HUES48 (cell line): ENCODE data around the gene ZNF415.
"Not testable (repeated sequence)": the region's sequence is repeated elsewhere in the genome, so short reads cannot be mapped to it uniquely, and the experiment has no call there.

Experiments
- H3K27ac ChIP-seq: one replicate; pipeline ENCODE4 v1.7.0; 2013; ENCODE audit warnings: low read depth, low read length, inconsistent platforms
- H3K27me3 ChIP-seq: 2 replicates; pipeline ENCODE4 v1.6.1; 2013; ENCODE audit warnings: mild to moderate bottlenecking, low read length; ENCODE audit not compliant: control insufficient read depth, insufficient read depth
- H3K36me3 ChIP-seq: 2 replicates; pipeline ENCODE4 v1.6.1; 2013; ENCODE audit warnings: low read length; ENCODE audit not compliant: control insufficient read depth, insufficient read depth
- H3K4me1 ChIP-seq: 2 replicates; pipeline ENCODE4 v1.6.1; 2013; ENCODE audit warnings: mild to moderate bottlenecking, low read length; ENCODE audit not compliant: control insufficient read depth, insufficient read depth
- H3K4me3 ChIP-seq: 2 replicates; pipeline ENCODE4 v1.5.1; 2013; ENCODE audit warnings: mild to moderate bottlenecking, low read depth, low read length
- H3K9ac ChIP-seq: 2 replicates; pipeline ENCODE4 v1.6.1; 2013; ENCODE audit warnings: mild to moderate bottlenecking, low read depth, low read length, moderate library complexity
- H3K9me3 ChIP-seq: 2 replicates; pipeline ENCODE4 v1.6.1; 2013; ENCODE audit warnings: low read length; ENCODE audit not compliant: control insufficient read depth, insufficient read depth

Gene ZNF415

GRCh38 chr19:53102756-53103233, 29.9 kb downstream of the ZNF415 start:
- Histone ChIP-seq H3K4me3 (peak overlapping the region; percentile 100), H3K9me3 (no peaks in the 10 kb centered on the region), H3K36me3 (peaks cover 8% of the 10 kb centered on the region; the same call in 1 of the 2 replicates), H3K4me1 (peaks cover 12% of the 10 kb centered on the region; the same call in 1 of the 2 replicates), H3K27me3 (no peaks in the 10 kb centered on the region), H3K9ac (peak overlapping the region; percentile 91), H3K27ac (peak overlapping the region; percentile 88)

- H3K4me1 ChIP-seq = peaks cover 12% of the 10 kb centered on the region; the same call in 1 of the 2 replicates
- H3K27ac ChIP-seq = no peak overlapping the region
- H3K9ac ChIP-seq = peak overlapping the region; percentile 91; the same call in 1 of the 2 replicates
- peak overlapping the region; percentile 100 for H3K4me3 ChIP-seq
- no peaks in the 10 kb centered on the region for H3K9me3 ChIP-seq
- peaks cover 13% of the 10 kb centered on the region; the same call in 1 of the 2 replicates for H3K36me3 ChIP-seq
- no peaks in the 10 kb centered on the region for H3K27me3 ChIP-seq
These were observed 30.4 kb downstream of the ZNF415 start for GRCh38 chr19:53102206-53102755.

DNA sequence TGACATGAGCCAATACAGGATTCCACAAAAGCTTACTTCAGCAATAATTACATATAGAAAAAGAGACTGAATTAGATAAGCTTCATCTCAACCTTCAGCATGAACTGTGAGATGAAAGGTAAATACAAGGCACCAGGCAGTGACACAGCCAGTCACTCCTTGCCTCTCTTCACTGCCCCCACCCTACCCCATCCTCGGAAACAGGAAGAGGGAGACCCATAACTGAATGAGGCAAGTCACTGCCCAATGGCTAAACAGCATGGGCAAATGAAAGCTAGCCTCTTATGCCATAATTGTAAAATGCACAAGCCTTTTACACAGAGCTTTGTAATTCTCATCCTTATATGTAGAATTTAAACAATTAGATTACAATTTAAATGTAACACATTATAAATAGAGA, 31.2 kb downstream of the ZNF415 start:
- peaks cover 12% of the 10 kb centered on the region; the same call in 1 of the 2 replicates for H3K4me1 ChIP-seq
- no peak overlapping the region for H3K27ac ChIP-seq
- H3K36me3 ChIP-seq = peaks cover 13% of the 10 kb centered on the region; the same call in 1 of the 2 replicates
- H3K9ac ChIP-seq = no peak overlapping the region
- H3K4me3 ChIP-seq = no peak overlapping the region; the same call in 1 of the 2 replicates
- no peaks in the 10 kb centered on the region for H3K27me3 ChIP-seq
- H3K9me3 ChIP-seq = no peaks in the 10 kb centered on the region

- H3K4me3 ChIP-seq, H3K27ac ChIP-seq, H3K9ac ChIP-seq: not testable (repeated sequence)
These were observed 34.1 kb downstream of the ZNF415 start for GRCh38 chr19:53098570-53098969.

DNA sequence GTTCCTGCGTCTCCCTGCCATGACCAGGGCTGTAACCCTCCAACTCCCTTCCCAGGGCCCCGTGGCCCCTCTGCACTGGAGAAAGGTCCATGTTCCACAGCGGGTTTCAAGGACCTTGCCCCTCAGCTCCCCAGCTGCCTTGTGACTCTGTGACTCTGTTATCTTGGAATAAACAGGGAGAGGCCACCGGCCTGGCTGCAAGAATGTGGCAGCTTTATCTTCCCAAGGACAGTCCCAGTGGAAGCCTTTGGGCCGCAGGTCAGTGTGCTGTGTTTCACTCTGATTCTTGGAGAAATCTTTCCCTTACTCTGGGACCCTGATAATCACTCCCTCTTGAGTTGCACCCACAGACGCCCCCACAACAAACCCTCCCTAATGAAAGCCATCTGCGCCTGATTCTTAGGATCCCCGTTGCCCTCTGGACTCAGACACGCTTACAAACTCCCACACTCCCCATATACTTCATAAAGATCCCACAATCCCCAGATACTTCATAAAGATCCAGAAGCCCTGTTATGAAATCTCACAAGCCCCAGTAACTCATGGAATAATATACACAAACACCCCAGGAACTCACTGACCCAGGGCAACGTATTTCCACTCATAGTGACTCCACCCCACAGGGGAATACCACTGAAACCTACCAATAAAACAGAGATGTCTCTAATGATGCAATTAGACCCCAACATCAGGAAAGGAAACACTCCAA, 35.6 kb downstream of the ZNF415 start:
- not testable (repeated sequence) for H3K27ac ChIP-seq, H3K4me3 ChIP-seq, H3K9ac ChIP-seq, H3K27me3 ChIP-seq, H3K9me3 ChIP-seq
- peaks cover 19% of the 10 kb centered on the region for H3K4me1 ChIP-seq
- H3K36me3 ChIP-seq = peaks cover 13% of the 10 kb centered on the region; the same call in 1 of the 2 replicates

More at GRCh38 chr19:53098570-53098969, 34.1 kb downstream of the ZNF415 start:
- not testable (repeated sequence) for H3K9me3 ChIP-seq, H3K27me3 ChIP-seq
- peaks cover 13% of the 10 kb centered on the region; the same call in 1 of the 2 replicates for H3K36me3 ChIP-seq
- H3K4me1 ChIP-seq = peaks cover 23% of the 10 kb centered on the region

DNA sequence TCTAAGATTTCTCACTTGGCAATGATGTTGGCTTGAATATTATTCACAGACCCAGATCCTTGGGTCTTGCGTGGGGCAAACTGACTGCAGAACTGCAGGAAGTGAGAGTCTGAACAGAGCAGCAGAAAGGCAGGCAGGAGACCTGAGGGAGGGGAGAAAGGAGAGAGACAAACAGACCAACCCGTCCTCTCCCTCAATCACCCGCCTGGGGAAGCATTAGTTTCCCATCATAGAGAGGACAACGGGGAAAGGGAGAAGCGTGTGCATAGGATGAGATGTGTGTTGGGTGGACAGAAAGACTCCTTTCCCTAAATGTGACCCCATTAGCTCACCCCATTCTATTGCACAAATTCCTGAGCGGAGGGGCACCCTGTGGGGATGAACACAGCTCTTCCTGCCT, 36.1 kb downstream of the ZNF415 start:
- peaks cover 15% of the 10 kb centered on the region; the same call in 1 of the 2 replicates for H3K36me3 ChIP-seq
- H3K4me3 ChIP-seq, H3K27ac ChIP-seq, H3K9ac ChIP-seq, H3K9me3 ChIP-seq, H3K27me3 ChIP-seq: not testable (repeated sequence)
- peaks cover 17% of the 10 kb centered on the region for H3K4me1 ChIP-seq

GRCh38 chr19:53094754-53095575, 37.7 kb downstream of the ZNF415 start:
- no peak overlapping the region; the same call in 1 of the 2 replicates for H3K9ac ChIP-seq
- H3K4me3 ChIP-seq = peak overlapping the region; percentile 50
- peaks cover 25% of the 10 kb centered on the region; the same call in 1 of the 2 replicates for H3K36me3 ChIP-seq

DNA sequence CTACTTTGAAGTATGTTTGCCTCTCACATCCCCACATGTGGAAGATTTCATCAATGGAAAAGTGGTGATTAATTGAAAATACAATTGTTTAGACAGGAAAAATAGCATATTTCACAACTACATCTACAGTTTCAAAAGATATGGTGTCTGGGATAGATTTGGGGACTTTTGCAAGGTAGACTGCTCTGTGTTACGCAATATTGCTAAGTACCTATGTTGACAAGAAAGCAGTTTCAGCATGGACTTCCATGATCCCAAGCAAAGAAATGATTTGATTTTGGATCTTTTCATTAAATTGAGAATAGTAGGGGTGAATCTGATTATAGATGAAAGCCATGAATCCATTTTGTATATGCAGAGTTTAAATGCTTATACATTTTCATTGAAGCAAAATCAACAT, 40.0 kb downstream of the ZNF415 start:
- no peak overlapping the region for H3K27ac ChIP-seq
- H3K27me3 ChIP-seq = no peaks in the 10 kb centered on the region
- no peak overlapping the region for H3K9ac ChIP-seq
- H3K36me3 ChIP-seq = peaks cover 28% of the 10 kb centered on the region
- H3K4me1 ChIP-seq = peaks cover 16% of the 10 kb centered on the region
- H3K4me3 ChIP-seq = no peak overlapping the region
- H3K9me3 ChIP-seq = no peaks in the 10 kb centered on the region

More at GRCh38 chr19:53094754-53095575, 37.7 kb downstream of the ZNF415 start:
- Histone ChIP-seq H3K4me1 (peaks cover 16% of the 10 kb centered on the region), H3K27ac (peak overlapping the region; percentile 50), H3K27me3 (no peaks in the 10 kb centered on the region), H3K9me3 (no peaks in the 10 kb centered on the region)

GRCh38 chr19:53091413-53092254, 41.1 kb downstream of the ZNF415 start:
- H3K27me3 ChIP-seq = no peaks in the 10 kb centered on the region
- no peak overlapping the region for H3K27ac ChIP-seq
- H3K4me3 ChIP-seq = no peak overlapping the region
- no peak overlapping the region for H3K9ac ChIP-seq
- no peaks in the 10 kb centered on the region for H3K9me3 ChIP-seq
- peaks cover 16% of the 10 kb centered on the region for H3K4me1 ChIP-seq
- peaks cover 30% of the 10 kb centered on the region for H3K36me3 ChIP-seq

DNA sequence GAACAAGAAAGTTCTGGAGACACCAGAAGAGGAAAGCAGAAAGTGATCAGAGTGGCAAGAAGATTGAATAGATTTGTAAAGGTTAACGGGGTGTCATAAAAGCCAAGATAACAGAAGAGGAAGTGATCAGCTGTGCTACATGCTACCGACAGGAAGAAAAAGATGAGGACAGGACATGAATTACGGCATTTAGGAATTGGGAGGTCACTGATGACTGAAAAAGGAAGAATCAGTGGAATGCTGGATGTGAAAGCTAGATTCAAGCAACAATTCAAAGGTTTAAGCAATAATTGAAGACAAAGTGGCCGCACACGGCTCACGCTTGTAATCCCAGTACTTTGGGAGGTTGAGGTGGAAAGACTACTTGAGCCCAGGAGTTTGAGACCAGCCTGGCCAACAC, 44.6 kb downstream of the ZNF415 start:
- Histone ChIP-seq H3K27me3 (no peaks in the 10 kb centered on the region), H3K9ac (no peak overlapping the region), H3K4me3 (no peak overlapping the region), H3K4me1 (peaks cover 5% of the 10 kb centered on the region), H3K9me3 (no peaks in the 10 kb centered on the region), H3K36me3 (peaks cover 63% of the 10 kb centered on the region), H3K27ac (no peak overlapping the region)
